ENCODE data around the gene FBXO3.

FBXO3 gene

DNA sequence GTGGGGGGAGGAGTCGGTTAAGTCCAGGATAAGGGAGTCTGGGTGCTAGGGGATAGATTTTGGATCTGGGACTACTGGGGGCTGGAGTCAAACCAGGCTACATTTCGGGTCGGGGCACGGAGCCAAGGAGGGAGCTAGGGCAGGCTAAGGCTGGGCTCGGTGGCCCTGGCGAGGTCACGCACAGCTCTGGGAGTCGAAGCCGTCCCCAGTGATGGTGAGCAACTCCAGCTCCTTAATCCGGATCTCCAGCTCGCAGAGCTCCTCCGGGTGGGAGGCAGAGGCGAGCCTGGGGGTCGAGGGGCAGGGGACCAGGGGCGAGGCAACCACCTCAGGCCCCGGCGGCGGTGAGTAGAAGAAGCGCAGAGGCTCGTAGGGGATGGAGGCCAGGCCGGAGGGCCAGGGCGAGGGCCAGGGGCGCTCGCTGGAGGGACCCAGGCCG, 74.2 kb downstream of the FBXO3 start:
- DNase-seq, result peak; percentile 62

DNA sequence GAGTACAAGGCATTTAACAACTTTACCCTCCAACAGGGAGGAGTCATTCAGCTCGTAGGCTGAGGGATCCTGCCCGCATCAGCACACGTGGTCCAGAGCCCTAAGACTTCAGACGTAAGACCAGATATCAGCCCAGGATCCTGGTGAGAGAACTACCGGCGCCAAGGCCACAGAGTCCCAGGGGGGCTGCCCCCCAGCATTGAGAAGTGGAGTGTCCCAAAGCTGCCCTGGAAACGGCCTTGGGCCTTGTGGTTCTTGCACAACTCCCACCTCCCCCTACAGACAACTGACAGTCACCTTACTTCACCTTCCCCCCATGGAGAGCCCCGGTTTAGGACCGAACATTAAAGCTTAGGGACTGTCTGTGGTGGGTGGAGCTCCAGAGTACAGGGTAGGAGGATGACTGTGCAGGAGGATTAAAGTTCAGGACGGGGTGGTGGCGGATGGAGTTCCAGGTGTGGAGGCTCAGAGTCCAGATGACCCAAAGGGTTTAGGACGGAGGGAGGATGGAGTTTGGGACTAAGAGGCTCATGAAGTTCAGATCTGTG, 74.7 kb downstream of the FBXO3 start:
- peak; percentile 56 for DNase-seq

DNA sequence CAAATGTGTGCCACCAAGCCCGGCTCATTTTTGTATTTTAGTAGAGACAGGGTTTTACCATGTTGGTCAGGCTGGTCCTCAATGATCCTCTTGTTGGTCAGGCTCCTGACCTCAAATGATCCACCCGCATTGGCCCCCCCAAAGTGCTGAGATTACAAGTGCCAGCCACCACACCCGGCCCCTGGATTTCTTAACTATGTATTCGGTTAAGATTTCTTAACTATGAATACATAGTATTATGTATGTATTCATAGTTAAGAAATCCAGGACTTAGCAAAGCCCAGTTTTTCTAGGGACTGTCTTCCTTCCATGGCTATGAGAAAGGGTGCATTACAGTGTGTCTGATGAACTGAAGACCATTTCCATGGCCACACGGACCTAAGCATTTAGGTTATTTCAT, 75.4 kb downstream of the FBXO3 start:
- DNase-seq, result peak; percentile 40

DNA sequence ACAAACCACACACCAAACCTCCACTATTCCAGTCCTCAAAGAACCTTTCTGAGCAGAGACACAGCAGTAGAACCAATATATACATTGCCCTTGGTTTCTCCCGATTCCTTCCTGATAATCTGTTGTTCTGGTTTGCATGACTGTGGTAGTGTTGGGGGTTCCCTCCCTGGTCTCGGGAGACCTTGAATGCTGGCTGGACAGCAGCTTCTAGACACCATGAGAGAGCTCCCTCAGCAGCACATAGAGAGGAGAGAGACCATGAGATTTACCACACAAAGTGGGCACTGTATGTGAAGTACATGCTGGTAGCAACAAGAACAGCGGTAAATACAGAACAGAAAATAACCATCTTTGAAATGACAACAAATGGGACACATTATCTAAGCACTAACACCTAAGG, 76.3 kb downstream of the FBXO3 start:
- DNase-seq, result peak; percentile 35

DNA sequence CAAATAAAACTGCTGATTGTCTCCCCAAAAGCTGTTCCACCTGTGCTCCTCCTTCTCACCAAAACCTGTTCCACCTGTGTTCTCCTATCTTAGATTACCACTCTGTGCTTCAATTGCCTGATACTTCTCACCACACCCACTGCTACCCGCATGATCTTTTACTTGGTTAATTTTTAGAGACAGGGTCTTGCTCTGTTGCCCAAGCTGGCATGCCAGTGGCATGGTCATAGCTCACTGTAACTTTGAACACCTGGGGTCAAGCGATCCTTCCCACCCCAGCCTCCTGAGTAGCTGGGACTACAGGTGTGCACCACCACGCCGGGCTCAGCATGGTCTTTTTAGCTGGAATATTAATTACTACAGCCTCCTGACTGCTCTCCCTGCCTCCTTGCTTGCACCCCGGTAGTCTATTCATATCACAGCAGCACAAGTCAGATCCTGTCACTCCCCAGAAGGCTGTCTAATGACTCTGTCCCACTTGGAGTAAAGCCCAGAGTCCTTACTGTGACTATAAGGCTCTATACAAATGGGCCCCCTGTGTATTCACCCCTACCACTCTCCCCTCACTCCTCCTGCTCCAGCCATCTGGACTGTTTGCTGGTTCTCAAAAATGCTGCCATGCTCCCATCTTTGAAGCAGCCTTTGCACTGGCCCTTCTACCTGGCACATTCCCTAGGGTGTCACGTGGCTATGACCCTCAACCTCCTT, 77.2 kb downstream of the FBXO3 start:
- peak; percentile 26 for DNase-seq

DNA sequence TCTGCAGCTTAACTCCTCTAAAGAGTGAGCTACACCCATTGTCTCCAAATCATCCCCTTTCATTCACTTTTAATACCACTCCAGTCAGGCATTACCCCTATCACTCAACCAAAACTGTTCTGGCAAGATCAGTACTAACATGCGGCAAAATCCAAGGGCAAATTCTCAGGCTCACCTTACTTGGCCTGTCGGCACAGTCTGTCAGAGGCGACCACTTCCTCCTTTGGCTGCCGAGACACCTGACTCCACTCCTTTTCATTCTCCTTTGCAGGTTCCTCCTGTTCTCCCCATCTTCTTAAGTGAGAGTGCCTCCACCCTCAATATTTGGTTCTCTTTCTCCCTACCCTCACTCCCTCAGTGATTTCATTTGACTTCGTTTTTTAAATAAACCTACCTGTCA, 77.9 kb downstream of the FBXO3 start:
- peak; percentile 38 for DNase-seq

DNA sequence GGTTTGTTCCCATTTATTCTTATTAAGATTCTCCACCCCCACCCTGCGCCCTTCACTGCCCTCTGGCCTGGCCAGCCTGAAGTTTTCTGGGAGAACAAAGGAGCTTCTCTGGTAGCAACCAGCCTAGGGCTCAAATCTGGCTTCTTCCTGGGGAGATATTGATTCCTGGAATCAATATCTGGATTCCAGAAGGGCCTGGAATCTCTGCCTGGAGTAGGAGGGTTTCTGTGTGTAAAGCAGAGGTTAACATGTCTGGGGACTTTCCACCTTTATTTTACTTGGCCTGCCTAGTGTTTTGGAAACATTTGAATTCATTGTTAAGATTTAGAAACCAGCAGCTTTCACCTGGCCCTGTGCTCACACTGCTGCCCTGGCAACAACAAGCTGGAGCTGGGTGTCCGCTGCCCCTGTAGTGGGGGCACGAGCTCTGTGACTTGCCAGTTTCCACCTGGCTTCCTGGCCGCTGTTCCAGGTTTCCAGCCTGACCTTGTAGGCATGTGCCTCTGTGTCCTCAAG, 79.2 kb downstream of the FBXO3 start:
- DNase-seq, result no peak

DNA sequence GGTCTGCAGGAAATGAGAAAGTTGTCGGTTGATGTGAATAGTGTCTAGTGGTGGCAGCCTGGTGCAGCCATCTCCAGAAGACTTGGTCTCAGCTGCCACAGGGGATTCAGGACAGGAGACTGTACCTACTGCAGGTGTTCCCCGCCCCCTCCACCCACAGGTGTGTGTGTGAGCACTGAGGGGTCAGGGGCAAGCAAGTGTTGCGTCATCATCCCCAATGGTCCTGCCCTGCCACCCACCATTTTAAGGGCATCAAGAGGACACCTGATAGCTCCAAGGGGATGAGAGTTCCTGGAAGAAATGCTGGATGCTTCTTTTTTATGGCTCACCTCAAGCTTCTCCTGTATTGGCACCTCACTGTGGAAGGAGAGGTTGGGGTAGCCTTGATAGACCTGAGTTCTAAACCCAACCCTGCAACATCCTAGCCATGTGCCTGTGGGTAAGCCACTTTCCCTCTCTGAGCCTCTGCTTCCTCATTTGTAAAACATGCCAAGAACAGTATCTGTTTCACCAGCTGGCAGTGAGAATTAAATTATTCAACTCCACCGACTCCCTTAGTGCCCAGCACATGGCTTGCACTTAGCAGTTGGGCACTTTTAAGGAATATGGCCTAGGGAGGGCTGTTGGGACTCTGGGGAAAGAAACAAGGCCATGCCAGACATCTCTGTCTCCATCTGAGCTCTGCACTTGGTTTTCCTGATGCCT, 79.8 kb downstream of the FBXO3 start:
- DNase-seq, result no peak

DNA sequence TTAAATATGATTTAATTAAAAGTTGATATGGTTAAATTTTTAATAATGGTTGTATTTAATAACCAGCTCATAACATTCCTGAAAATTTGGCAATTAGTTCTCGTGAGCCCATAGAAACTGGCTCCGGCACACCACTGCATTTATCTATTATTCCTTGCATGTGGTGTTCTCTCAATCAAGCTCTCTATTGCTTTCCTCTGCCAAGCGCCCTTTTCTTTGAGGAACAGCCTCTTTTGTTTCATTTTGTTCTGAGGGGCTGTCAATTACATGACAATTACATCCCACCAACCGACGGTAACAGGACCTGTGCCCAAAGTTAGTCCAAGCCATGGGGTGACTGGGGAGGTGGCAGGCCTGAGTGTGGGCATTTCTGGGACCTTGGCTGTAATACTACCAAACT, 81.8 kb downstream of the FBXO3 start:
- no peak for DNase-seq

DNA sequence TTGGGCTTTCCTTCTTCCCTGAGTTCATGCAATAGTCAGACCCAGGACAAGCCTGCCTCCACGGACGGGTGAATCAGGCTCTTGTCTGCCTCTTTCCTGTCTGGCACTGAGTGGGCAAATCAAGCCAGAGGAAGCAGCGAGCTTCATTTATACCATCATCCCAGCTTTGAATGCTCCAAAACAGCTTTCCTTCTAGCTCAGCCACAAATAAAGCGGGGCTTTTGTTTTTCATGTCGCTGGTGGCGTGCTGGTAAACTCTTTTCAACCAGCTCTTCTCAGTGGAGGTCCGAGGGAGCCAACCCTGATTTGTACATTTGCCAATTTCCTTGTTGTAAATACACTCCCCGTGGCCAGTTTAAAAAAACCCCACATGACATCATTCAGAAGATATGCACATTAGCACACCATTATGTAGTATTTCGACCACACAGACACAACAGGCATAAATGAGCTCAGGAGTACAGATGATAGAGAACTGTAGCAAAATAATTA, 82.3 kb downstream of the FBXO3 start:
- DNase-seq, result no peak

DNA sequence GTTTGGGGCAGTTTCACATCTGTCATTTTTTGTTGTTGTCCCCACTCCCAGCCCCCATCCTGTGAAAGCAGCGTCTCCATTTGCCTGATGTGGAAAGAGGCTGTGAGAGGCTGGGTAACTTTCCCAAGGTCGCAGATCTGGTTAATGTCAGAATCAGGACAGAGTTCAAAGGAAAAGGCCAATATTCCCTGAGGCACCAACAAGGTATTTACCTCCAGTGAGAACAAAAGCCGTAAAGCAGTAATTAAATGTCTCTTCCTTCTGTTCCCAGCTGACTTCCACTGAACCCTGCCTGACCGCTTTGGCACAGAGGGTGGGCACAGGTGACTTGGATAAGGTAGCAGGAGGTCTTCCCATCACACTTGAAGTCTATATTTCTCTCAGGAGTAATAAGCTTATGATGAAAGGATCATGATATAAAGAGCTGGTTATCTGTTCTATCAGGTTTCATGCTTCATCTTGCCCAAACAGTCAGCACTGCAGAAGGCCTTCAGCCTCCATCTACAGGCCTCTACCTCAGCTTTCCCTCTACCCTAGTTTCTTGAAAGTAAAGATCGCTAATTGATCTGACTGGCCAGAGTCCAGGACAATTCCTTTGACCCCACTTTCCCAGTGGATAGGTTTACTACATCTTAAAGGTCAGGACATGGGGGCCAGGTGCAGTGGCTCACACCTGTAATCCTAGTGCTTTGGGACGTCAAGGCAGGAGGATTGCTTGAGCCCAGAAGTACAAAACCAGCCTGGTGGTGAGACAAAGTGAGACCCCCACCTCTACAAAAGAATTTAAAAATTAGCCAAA, 83.1 kb downstream of the FBXO3 start:
- no peak for DNase-seq
